Retinal pigment epithelial cell (primary cell): Measurements from ENCODE around the gene SRGN.
"Not testable (repeated sequence)": the region's sequence is repeated elsewhere in the genome, so short reads cannot be mapped to it uniquely, and the experiment has no call there.

Experiments
- DNase-seq: peaks from one replicate; pipeline ENCODE4 v3.0.0-alpha.2; 2010; ENCODE audit warnings: low read depth
- H3K4me3 ChIP-seq: 2 replicates; pipeline ENCODE4 v1.5.1; 2011; ENCODE audit warnings: mild to moderate bottlenecking, low read length, control low read depth, moderate library complexity
- TF ChIP-seq, protein P1 (sequence below): conservative IDR thresholded peaks from 2 replicates; pipeline ENCODE4 v1.5.1; 2011; ENCODE audit warnings: low read depth, low read length, control low read depth, inconsistent platforms

SRGN gene, protein sequence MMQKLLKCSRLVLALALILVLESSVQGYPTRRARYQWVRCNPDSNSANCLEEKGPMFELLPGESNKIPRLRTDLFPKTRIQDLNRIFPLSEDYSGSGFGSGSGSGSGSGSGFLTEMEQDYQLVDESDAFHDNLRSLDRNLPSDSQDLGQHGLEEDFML

DNA sequence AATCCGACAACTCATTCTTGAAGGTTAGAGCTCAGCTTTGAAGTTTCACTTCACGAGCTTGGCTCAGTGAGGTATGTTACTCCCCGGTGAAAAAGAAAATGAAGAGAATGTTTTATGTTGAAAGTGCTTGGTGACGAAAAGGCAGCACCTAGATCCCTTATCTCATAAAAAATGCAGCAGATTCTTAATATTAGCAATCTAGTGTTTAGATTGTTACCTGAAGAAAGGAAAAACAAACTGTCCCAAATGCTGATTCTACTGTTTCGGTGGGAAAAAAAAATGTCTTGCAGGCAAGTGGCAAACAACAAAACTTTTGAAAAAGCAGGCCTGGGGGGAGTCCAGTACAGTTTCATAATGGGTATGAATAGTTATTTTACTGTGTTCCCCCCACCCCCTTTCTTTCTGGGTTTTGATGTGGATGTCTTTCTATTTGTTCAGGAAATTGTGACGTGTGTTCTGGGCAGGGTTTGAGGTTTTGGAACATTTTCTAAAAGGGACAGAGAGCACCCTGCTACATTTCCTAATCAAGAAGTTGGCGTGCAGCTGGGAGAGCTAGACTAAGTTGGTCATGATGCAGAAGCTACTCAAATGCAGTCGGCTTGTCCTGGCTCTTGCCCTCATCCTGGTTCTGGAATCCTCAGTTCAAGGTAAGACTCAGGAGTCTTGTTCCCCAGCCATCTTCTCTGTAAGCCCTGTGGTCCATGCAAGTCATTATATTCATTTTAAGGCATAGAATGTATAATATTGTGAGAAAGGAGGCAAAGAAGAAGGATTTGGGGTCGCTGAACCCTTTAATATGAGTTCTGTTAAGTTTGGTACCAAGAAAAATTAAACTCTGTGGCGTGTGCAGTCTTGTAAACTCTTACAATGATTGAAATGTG lies at the start of gene SRGN:
SRGN (plus strand) TSS at position 514 of the 881 bp plus-strand sequence; CDS start at position 569, 55 bp downstream.
- TF ChIP-seq, protein P1, sequence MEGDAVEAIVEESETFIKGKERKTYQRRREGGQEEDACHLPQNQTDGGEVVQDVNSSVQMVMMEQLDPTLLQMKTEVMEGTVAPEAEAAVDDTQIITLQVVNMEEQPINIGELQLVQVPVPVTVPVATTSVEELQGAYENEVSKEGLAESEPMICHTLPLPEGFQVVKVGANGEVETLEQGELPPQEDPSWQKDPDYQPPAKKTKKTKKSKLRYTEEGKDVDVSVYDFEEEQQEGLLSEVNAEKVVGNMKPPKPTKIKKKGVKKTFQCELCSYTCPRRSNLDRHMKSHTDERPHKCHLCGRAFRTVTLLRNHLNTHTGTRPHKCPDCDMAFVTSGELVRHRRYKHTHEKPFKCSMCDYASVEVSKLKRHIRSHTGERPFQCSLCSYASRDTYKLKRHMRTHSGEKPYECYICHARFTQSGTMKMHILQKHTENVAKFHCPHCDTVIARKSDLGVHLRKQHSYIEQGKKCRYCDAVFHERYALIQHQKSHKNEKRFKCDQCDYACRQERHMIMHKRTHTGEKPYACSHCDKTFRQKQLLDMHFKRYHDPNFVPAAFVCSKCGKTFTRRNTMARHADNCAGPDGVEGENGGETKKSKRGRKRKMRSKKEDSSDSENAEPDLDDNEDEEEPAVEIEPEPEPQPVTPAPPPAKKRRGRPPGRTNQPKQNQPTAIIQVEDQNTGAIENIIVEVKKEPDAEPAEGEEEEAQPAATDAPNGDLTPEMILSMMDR, result no peak
- no peak for DNase-seq
- no peak within 1 kb of the TSS for H3K4me3 ChIP-seq

DNA sequence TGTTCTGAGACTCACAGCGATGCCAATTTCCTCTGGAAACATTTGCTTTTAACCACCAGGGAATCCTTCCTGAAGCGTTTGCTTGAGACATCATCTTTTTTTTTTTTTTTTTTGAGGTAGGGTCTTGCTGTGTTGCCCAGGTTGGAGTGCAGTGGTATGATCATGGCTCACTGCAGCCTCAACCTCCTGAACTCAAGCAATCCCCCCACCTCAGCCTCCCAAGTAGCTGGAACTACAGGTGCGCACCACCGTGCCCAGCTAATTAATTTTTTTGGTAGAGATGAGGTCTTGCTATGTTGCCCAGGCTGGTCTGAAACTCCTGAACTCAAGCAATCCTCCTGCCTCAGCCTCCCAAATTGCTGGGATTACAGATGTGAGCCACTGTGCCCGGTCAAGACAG lies 47.0 kb upstream of the SRGN start:
- not testable (repeated sequence) for DNase-seq, H3K4me3 ChIP-seq

DNA sequence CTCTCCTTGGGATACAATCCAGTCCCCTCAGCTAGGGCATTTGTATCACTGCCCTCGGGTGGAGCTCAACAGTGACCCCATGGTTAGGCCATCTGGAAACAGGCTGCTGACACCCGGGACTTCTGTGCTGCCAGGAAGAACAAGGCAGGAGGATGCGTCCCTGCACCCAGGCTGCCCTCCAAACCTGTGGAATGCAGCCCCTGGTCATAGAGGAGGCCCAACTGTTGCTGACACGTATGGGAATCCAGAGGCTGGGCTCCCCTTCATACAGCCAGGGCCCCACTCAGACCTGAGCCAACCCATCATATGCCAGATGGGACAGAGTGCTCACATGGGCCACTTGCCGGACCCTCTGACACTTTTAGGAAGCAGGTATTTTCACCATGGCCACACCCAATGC lies 45.5 kb upstream of the SRGN start:
- TF ChIP-seq, protein P1, result no peak
- H3K4me3 ChIP-seq, result no peak overlapping the region
- DNase-seq, result no peak

DNA sequence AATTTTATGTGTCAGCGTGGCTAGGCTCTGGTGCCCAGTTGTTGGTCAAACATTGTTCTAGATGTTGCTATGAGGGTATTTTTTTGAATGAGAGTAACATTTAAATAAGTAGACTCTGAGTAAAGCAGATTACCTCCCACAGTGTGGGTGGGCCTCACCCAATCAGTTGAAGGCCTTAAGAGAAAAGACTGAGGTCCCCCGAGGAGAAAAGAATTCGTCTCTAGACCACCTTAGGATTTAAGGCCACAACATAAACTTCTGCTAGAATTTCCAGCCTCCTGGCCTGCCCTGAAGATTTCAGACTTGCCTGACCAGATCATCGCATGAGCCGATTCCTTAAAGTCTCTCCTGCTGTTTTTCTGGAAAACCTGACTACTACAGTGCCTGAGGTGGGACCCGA lies 45.1 kb upstream of the SRGN start:
- no peak overlapping the region for H3K4me3 ChIP-seq
- TF ChIP-seq, protein P1, result no peak
- no peak for DNase-seq

DNA sequence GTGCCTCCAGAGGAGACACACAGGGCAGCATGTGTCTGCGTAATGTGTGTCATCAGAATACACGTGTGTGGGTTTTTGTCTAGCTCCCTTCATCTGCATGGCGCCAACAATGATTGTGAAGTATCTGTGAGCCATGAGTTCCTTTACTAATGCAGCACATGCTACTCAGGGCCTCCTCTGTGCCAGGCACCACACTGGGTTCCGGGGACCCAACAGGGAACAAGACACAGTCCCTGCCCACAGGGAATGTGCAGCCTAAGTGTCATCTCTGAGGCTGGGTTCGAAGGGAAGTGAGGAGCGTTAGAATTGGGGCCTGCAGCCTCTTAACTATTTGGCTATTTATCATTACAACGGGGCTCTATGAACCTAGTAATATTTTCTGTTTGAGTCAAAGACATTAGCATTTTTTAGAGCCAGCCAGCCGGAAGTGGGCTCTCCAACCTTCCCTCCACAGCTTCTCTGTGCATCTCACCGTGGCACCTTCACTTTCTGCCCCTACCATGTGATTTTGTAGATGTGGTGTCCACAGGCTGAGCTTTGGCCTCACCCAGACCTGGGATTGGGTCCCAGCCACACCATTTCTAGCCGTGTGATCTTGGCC lies 43.9 kb upstream of the SRGN start:
- DNase-seq, result no peak
- no peak overlapping the region for H3K4me3 ChIP-seq
- TF ChIP-seq, protein P1, result no peak

DNA sequence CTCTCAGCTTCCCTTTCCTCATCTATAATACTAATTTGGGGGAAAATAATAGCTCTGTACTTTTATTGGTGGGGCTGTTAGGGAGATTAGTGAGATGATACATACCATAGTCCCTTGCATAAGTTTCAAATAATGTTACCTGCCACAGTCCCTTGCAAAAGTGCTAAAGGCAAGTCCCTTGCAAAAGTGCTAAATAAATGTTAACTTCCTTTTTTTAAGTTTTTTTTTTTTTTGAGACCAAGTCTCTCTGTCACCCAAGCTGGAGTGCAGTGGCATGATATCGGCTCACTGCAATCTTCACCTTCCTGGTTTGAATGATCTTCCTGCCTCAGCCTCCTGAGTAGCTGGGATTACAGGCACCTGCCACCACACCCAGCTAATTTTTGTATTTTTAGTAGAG lies 43.4 kb upstream of the SRGN start:
- no peak for DNase-seq
- no peak overlapping the region for H3K4me3 ChIP-seq
- TF ChIP-seq, protein P1, result no peak

DNA sequence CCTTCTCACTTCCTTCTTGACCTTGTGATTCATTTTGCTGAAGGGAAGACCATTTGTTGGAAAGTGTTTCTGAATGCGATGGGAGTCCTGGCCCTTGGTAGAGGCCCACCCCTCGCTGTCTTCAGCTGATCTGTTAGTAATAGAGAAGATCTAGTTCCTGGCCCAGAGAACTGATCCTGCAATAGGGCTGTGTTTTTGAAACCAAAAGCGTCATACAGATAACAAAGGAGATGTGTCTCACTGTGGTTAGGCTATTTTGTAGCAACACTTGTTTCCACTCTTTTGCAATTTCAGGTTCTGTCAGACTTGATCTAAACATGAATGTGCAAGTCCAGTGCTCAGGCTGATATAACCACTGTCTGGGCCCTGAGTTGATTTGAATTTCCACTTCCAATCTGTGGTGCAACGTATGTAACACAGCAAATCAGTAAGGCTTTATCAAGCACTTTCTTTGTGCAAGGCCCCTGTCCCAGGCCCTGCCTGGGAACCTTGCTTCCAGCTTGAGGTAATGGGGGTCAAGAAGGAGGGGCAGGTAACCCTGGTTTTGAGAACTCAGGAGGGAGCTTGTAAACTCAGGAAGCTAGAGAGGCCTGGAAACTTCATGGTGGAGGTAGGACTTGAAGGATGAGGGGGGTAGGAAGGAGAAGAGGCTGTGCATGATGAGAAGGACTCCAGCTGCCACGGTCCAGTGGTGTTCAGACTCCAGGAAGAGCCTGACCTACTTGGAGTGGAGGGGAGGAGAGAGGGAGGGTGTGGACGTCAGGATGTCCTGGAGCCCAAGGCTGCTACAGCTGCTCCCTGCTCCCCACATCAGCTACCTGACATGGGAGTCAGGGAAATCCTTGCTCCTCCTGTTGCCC lies 42.2 kb upstream of the SRGN start:
- no peak for DNase-seq
- TF ChIP-seq, protein P1, result no peak
- no peak overlapping the region for H3K4me3 ChIP-seq
